Naive thymus-derived CD4-positive, alpha-beta T cell (primary cell): ENCODE results near the gene MCC. TPM values are rescaled to one million over a fixed set of nuclear protein-coding genes. Genes with fewer than 3 reads are reported as not detected.

ENCODE experiments used
- ATAC-seq: fragments of 150-1000 bp; cut with Tn5 transposase; 2 replicates; pipeline ENCODE4 v1.10.0; 2021; ENCODE audit warnings: mild to moderate bottlenecking, moderate library complexity
- CTCF ChIA-PET: fragments of 350-600 bp; sonication (Branson Sonifier 250); formaldehyde crosslinking; loops from one replicate; lab custom pipeline; 2021; ENCODE audit warnings: antibody characterized with exemption; lab: Charles Lee
- POLR2A ChIA-PET: fragments of 350-600 bp; sonication (Branson Sonifier 250); formaldehyde crosslinking; loops from one replicate; lab custom pipeline; 2021; ENCODE audit warnings: antibody characterized with exemption, inconsistent platforms; lab: Charles Lee
- DNase-seq, 9 donors: peaks; one replicate each; pipeline versions ENCODE4 v3.0.0 to v3.0.0-alpha.2; 2020 to 2022; ENCODE audit warnings: mixed read lengths in 1 of 9
- H3K27ac ChIP-seq: one replicate; pipeline ENCODE4 v1.7.0; 2013; ENCODE audit warnings: mild to moderate bottlenecking, low read depth, low read length, moderate library complexity
- H3K27me3 ChIP-seq, 2 donors: one replicate each; pipeline ENCODE4 v1.7.0; 2013; ENCODE audit warnings: low read length in 2 of 2, mild to moderate bottlenecking in 2 of 2, moderate library complexity in 2 of 2; ENCODE audit not compliant: control insufficient read depth in 2 of 2, insufficient read depth in 2 of 2
- H3K36me3 ChIP-seq, 3 experiments: 1 replicate in 2 of 3; 2 replicates in 1 of 3; pipeline ENCODE4 v1.7.0; 2013; ENCODE audit warnings: low read length in 3 of 3, mild to moderate bottlenecking in 3 of 3, moderate library complexity in 1 of 3; ENCODE audit not compliant: insufficient read depth in 3 of 3, control insufficient read depth in 2 of 3
- H3K4me1 ChIP-seq, 2 donors: one replicate each; pipeline ENCODE4 v1.7.0; 2013; ENCODE audit warnings: low read length in 2 of 2, mild to moderate bottlenecking in 2 of 2, moderate library complexity in 1 of 2; ENCODE audit not compliant: control insufficient read depth in 2 of 2, insufficient read depth in 2 of 2
- H3K4me3 ChIP-seq: 2 replicates; pipeline ENCODE4 v1.7.0; 2013; ENCODE audit warnings: mild to moderate bottlenecking, low read length
- H3K9me3 ChIP-seq, 3 experiments: 1 replicate in 2 of 3; 2 replicates in 1 of 3; pipeline ENCODE4 v1.7.0; 2013; ENCODE audit warnings: low read length in 3 of 3; ENCODE audit not compliant: control insufficient read depth in 2 of 3
- H3K27ac Mint-ChIP-seq, 9 donors: one replicate each; pipeline ENCODE4 v1.8.0; 2020 to 2022; ENCODE audit warnings: mixed read lengths in 9 of 9, mild to moderate bottlenecking in 8 of 9, moderate library complexity in 5 of 9, inconsistent platforms in 2 of 9
- H3K27me3 Mint-ChIP-seq, 5 donors: one replicate each; pipeline ENCODE4 v1.8.0; 2021 to 2022; ENCODE audit warnings: mixed read lengths in 5 of 5, mild to moderate bottlenecking in 1 of 5
- H3K36me3 Mint-ChIP-seq, 5 donors: one replicate each; pipeline ENCODE4 v1.8.0; 2020 to 2022; ENCODE audit warnings: mixed read lengths in 5 of 5, mild to moderate bottlenecking in 3 of 5, inconsistent platforms in 1 of 5
- H3K4me1 Mint-ChIP-seq, 7 donors: one replicate each; pipeline ENCODE4 v1.8.0; 2020 to 2022; ENCODE audit warnings: mixed read lengths in 7 of 7, mild to moderate bottlenecking in 3 of 7, inconsistent platforms in 1 of 7
- H3K4me3 Mint-ChIP-seq, 10 donors: one replicate each; pipeline ENCODE4 v1.8.0; 2020 to 2022; ENCODE audit warnings: mild to moderate bottlenecking in 10 of 10, mixed read lengths in 10 of 10, moderate library complexity in 6 of 10, inconsistent platforms in 2 of 10
- H3K9me3 Mint-ChIP-seq, 11 donors: one replicate each; pipeline ENCODE4 v1.8.0; 2020 to 2022; ENCODE audit warnings: mixed read lengths in 11 of 11, mild to moderate bottlenecking in 4 of 11, inconsistent platforms in 1 of 11, moderate library complexity in 1 of 11
- intact Hi-C, 2 donors: fragments of 100-400 bp; cut with micrococcal nuclease; formaldehyde crosslinking; loops; one replicate each; pipeline ENCODE4 v1.15.1; 2023
- polyA plus RNA-seq, 2 donors: library from polyadenylated mRNA; unstranded; fragments of 300-500 nt; fragmentation: Illumina TruSeq; gene quantifications; one replicate each; pipeline ENCODE4 v1.2.3, GENCODE V29; 2021
- total RNA-seq, 6 experiments: library from RNA in 5 of 6; stranded (reverse) in 5 of 6; gene quantifications; 1 replicate in 5 of 6; 2 replicates in 1 of 6; pipeline ENCODE4 v1.2.3 and lab custom pipeline; 2021 to 2026

MCC gene
- total and polyA plus RNA-seq, 7 experiments from 2014 or later = 0.56 to 3.0 (median 0.89) TPM

GRCh38 chr5:113367586-113367985, 120.7 kb downstream of the MCC start:
- Histone ChIP-seq H3K4me1 (no peaks in the 10 kb centered on the region), H3K27ac (no peak overlapping the region), H3K36me3 (no peaks in the 10 kb centered on the region), H3K9me3 (peaks cover 0 to 11% (median 0%) of the 10 kb centered on the region in 3 experiments), H3K4me3 (no peak overlapping the region), H3K27me3 (no peaks in the 10 kb centered on the region)
- H3K9me3 Mint-ChIP-seq = peaks cover 6 to 36% (median 13%) of the 10 kb centered on the region in 11 donors
- ChIA-PET CTCF (no interaction called here), POLR2A (no interaction called here)
- ATAC-seq (no peak), DNase-seq (no peak)
- intact Hi-C loops = no loop called here
- peaks cover 0 to 9% (median 5%) of the 10 kb centered on the region in 5 donors for H3K36me3 Mint-ChIP-seq
- H3K4me3 Mint-ChIP-seq = no peak overlapping the region
- no peaks in the 10 kb centered on the region for H3K4me1 Mint-ChIP-seq
- H3K27me3 Mint-ChIP-seq = peaks cover 0 to 64% (median 11%) of the 10 kb centered on the region in 5 donors
- no peak overlapping the region for H3K27ac Mint-ChIP-seq

DNA sequence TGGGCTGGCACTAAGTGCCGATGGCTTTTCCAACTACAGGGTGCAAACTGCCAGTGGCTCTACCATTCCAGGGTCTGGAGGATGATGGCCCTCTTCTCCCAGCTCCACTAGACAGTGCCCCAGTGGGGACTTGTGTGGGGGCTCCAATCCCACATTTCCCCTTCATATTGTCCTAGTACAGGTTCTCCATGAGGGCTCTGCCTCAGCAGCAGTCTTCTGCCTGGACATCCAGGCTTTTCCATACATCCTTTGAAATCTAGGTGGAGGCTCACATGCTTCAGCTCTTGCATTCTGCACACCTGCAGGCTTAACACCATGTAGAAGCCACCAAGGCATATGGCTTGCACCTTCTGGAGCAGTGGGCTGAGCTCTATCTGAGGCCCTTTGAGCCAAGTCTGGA, 123.8 kb downstream of the MCC start:
- no peak overlapping the region for H3K4me3 ChIP-seq
- Mint-ChIP-seq H3K27ac (no peak overlapping the region), H3K4me1 (no peaks in the 10 kb centered on the region), H3K27me3 (peaks cover 0 to 50% (median 6%) of the 10 kb centered on the region in 5 donors), H3K36me3 (peaks cover 0 to 9% (median 5%) of the 10 kb centered on the region in 5 donors), H3K4me3 (no peak overlapping the region), H3K9me3 (peaks cover 6 to 36% (median 15%) of the 10 kb centered on the region in 11 donors)
- no peaks in the 10 kb centered on the region for H3K4me1 ChIP-seq
- ATAC-seq (no peak), DNase-seq (no peak)
- H3K27me3 ChIP-seq = no peaks in the 10 kb centered on the region
- CTCF ChIA-PET = no interaction called here
- peaks cover 0 to 11% (median 0%) of the 10 kb centered on the region in 3 experiments for H3K9me3 ChIP-seq
- no peak overlapping the region for H3K27ac ChIP-seq
- H3K36me3 ChIP-seq = no peaks in the 10 kb centered on the region
- intact Hi-C loops = no loop called here
- POLR2A ChIA-PET = no interaction called here

- Mint-ChIP-seq H3K9me3 (peaks cover 6 to 36% (median 15%) of the 10 kb centered on the region in 11 donors), H3K4me1 (no peaks in the 10 kb centered on the region), H3K27me3 (peaks cover 0 to 40% (median 5%) of the 10 kb centered on the region in 5 donors), H3K4me3 (no peak overlapping the region), H3K27ac (no peak overlapping the region), H3K36me3 (peaks cover 0 to 9% (median 5%) of the 10 kb centered on the region in 5 donors)
- H3K27me3 ChIP-seq = no peaks in the 10 kb centered on the region
- CTCF ChIA-PET = interaction anchor here (0.6 kb wide), 1 partner anchor 117 kb away, joined by 3 read pairs; no protein-coding TSS in a partner anchor
- intact Hi-C loops = no loop called here
- POLR2A ChIA-PET = no interaction called here
- DNase-seq (no peak), ATAC-seq (no peak)
- H3K4me3 ChIP-seq = no peak overlapping the region
- no peak overlapping the region for H3K27ac ChIP-seq
- no peaks in the 10 kb centered on the region for H3K4me1 ChIP-seq
- H3K36me3 ChIP-seq = no peaks in the 10 kb centered on the region
- peaks cover 0 to 11% (median 0%) of the 10 kb centered on the region in 3 experiments for H3K9me3 ChIP-seq
These were observed 126.6 kb downstream of the MCC start for GRCh38 chr5:113361701-113362100.

- intact Hi-C loops = no loop called here
- no peak overlapping the region for H3K4me3 Mint-ChIP-seq
- ChIA-PET CTCF (no interaction called here), POLR2A (no interaction called here)
- H3K27me3 Mint-ChIP-seq = peaks cover 0 to 23% (median 0%) of the 10 kb centered on the region in 5 donors
- ATAC-seq (no peak), DNase-seq (no peak)
- Histone ChIP-seq H3K4me3 (no peak overlapping the region), H3K27me3 (no peaks in the 10 kb centered on the region), H3K4me1 (no peaks in the 10 kb centered on the region), H3K27ac (no peak overlapping the region), H3K9me3 (peaks cover 0 to 3% (median 0%) of the 10 kb centered on the region in 3 experiments), H3K36me3 (no peaks in the 10 kb centered on the region)
- no peak overlapping the region for H3K27ac Mint-ChIP-seq
- H3K36me3 Mint-ChIP-seq = peaks cover 0 to 5% (median 2%) of the 10 kb centered on the region in 5 donors
- peaks cover 0 to 13% (median 8%) of the 10 kb centered on the region in 11 donors for H3K9me3 Mint-ChIP-seq
- no peaks in the 10 kb centered on the region for H3K4me1 Mint-ChIP-seq
These were observed 128.8 kb downstream of the MCC start for GRCh38 chr5:113359419-113359818.

DNA sequence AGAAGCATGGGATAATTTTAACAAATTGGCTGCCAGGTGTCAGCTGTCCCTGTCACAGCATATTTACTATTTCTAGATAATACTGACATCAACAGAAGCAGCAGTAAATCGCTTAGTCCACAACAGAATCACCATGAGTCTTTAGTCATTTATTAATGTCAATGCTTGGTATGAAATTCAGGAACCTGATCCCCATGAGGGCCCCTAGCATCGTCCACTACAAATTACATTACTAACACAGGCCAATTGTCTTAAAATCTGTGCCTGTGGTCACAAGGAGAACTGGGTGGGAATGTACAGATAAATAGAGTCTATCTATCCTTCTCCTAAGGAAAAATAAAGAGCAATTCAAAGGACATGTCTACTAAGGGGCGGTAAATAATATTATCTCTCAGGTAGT, 129.6 kb downstream of the MCC start:
- intact Hi-C loops = no loop called here
- Histone ChIP-seq H3K27me3 (no peaks in the 10 kb centered on the region), H3K4me3 (no peak overlapping the region), H3K27ac (no peak overlapping the region), H3K9me3 (no peaks in the 10 kb centered on the region), H3K4me1 (no peaks in the 10 kb centered on the region), H3K36me3 (no peaks in the 10 kb centered on the region)
- DNase-seq (no peak), ATAC-seq (no peak)
- peaks cover 0 to 6% (median 3%) of the 10 kb centered on the region in 11 donors for H3K9me3 Mint-ChIP-seq
- CTCF ChIA-PET = no interaction called here
- no peak overlapping the region for H3K4me3 Mint-ChIP-seq
- no peaks in the 10 kb centered on the region for H3K4me1 Mint-ChIP-seq
- H3K36me3 Mint-ChIP-seq = peaks cover 0 to 5% (median 0%) of the 10 kb centered on the region in 5 donors
- POLR2A ChIA-PET = no interaction called here
- peaks cover 0 to 23% (median 0%) of the 10 kb centered on the region in 5 donors for H3K27me3 Mint-ChIP-seq
- H3K27ac Mint-ChIP-seq = no peak overlapping the region

DNA sequence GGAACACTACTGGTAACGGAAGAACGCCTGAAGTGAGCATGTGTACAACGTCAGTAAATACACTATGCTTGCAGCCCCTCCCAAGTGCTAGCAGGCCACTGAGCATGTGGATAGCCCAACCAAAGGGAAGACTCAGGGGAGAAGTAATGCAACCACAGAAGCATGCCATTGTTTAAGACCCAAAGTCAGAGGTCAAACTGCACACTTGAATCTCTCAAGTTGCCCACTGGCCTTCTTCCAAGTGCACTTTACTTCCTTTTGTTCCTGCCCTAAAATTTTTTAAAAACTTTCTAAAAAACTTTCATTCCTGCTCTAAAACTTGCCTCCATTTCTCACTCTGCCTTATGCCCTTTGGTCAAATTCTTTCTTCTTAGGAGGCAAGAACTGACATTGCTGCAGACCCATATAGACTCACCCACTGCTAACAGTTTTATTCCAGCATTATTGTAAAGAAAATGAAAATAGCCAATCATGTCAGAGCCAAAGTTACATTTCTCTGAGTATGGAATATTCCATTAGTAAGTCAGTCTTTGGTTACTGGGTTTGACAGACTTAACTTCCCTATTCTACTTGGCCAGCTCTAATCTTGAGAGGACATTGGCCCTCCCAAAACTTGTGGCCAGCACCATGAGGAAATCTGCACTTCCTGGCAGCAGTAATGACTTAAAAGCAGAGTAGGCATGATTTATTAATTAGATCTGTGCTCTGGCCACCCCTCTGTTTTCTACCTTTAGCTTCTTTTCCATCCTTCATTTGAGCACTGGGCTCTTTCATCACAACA, 130.4 kb downstream of the MCC start:
- ChIA-PET POLR2A (no interaction called here), CTCF (no interaction called here)
- peaks cover 0 to 23% (median 0%) of the 10 kb centered on the region in 5 donors for H3K27me3 Mint-ChIP-seq
- Histone ChIP-seq H3K4me3 (no peak overlapping the region), H3K27me3 (no peaks in the 10 kb centered on the region), H3K9me3 (no peaks in the 10 kb centered on the region), H3K27ac (no peak overlapping the region), H3K4me1 (no peaks in the 10 kb centered on the region), H3K36me3 (no peaks in the 10 kb centered on the region)
- DNase-seq (no peak), ATAC-seq (no peak)
- H3K4me3 Mint-ChIP-seq = no peak overlapping the region
- intact Hi-C loops = no loop called here
- peaks cover 0 to 2% (median 0%) of the 10 kb centered on the region in 11 donors for H3K9me3 Mint-ChIP-seq
- no peak overlapping the region for H3K27ac Mint-ChIP-seq
- H3K36me3 Mint-ChIP-seq = no peaks in the 10 kb centered on the region
- no peaks in the 10 kb centered on the region for H3K4me1 Mint-ChIP-seq
